H54 (cell line): Measurements from ENCODE around the gene RHBDD3.

Experiments
- DNase-seq: peaks from one replicate; pipeline ENCODE4 v3.0.0; 2011; ENCODE audit warnings: low spot score, mixed read lengths; ENCODE audit not compliant: insufficient read length
- FAIRE-seq: peaks from 3 replicates; lab custom pipeline; 2011; peaks lifted over from hg19 to GRCh38; lab: Jason Lieb, UNC
- POLR2A ChIP-seq: IDR thresholded peaks from 2 replicates; pipeline ENCODE4 v1.6.1; 2011; ENCODE audit warnings: low read depth, mild to moderate bottlenecking, low read length

The RHBDD3 gene

GRCh38 chr22:29216873-29217666 is 50.7 kb downstream of the RHBDD3 start:
- FAIRE-seq = no peak
- no peak for DNase-seq
- TF ChIP-seq POLR2A = no peak

DNA sequence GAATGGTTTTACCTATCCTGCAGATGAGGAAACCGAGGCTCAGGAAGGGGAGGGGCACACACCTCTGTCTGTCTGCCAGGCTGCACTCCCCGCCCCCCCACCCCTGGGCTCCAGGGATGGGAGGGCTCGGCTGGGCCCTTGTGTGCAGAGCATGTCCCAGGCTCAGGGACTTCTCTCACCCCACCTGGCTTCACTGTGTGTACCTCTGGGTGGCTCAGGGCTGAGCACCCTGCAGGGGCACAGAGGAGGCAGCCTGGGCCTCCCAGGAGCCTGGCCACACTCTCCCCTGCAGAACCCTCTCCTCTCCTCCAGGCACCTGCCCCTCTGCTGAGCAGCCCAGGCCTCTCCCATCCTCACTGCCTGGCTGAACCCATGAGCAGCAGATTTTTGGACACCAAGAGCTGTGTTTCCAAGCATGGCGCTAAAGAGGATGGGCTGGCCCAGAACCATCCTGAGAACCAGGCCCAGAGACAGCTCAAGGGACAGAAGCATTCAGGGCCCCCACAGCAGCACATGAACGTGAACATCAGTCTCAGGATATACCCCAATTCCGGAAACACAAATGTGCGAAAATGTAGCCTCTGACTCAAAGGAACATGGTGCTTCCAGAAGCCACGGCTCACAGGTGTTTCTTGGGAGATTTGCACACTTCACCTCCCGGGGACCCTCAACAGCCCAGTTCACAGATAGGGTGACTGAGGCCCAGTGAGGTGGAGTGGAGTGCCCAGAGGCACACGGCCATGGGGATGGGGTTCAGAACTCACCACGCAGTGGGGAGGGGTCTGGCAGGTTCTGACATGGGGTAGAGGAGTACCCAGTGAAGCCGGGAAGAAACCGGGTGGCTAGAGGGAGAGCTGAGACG is 51.5 kb downstream of the RHBDD3 start:
- FAIRE-seq (no peak), DNase-seq (no peak)
- TF ChIP-seq POLR2A = no peak

DNA sequence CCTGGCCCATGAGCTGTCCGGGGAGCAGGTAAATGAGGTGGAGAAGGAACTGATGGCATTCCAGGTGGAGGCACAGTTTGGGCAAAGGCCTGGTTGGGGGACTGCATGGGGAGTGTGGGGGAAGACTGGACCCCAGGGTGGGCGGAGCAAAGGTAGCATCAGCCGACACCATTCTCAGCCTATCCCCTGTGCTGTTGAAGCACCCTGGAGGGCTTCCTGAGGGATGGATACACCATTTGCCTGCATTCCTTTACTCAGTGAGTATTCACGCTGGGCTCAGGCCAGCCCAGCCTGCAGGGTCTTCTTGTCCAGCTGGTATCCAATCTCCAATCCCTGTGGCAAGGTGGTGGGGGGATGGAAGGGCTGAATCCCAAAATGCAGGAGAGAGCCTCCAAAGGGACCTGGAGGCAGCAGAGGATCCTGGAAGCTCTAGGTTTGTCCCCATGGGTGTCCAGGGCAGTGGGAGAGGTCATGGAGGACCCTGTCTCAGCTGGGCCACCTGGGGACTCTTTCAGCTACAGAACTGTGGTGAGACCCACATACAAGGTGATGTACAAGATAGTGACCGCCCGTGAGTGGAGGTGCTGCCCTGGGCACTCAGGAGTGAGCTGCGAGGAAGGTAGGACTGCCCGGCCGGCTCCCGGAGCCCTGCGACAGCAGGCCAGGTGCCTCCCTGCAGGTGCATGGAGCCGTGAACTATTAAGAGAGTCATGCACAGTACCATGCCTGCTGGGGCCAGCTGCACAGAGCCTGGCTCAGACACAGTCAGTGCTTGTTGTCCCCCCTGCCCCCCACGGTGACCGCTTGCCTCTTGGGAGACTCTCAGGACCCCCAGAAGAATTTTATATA is 52.5 kb downstream of the RHBDD3 start:
- DNase-seq (no peak), FAIRE-seq (no peak)
- TF ChIP-seq POLR2A = no peak

GRCh38 chr22:29214232-29214631 is 53.5 kb downstream of the RHBDD3 start:
- FAIRE-seq = no peak
- no peak for TF ChIP-seq POLR2A
- DNase-seq = no peak

DNA sequence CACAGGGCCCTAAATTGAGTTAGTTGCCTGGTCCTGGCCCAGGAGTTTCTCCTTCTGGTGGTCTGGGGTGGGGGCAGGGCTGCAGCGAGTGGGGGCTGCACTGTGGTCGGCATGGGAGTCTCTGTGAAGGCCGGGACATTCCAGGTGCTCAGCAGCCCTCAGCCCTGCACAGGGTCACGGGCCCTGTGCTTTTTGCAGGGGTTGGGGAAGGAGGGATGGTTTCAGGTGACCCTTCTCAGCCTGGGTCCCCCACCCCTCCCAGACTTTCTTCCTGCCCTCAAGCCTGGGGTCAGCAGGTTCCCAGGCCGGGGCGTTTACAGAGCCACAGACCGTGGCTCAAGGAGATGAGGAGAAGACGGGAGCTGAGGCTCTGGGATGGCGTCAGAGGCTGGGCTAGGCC is 54.3 kb downstream of the RHBDD3 start:
- FAIRE-seq (no peak), DNase-seq (no peak)
- TF ChIP-seq POLR2A = no peak

GRCh38 chr22:29212743-29213142 is 55.0 kb downstream of the RHBDD3 start:
- FAIRE-seq (no peak), DNase-seq (no peak)
- no peak for TF ChIP-seq POLR2A

DNA sequence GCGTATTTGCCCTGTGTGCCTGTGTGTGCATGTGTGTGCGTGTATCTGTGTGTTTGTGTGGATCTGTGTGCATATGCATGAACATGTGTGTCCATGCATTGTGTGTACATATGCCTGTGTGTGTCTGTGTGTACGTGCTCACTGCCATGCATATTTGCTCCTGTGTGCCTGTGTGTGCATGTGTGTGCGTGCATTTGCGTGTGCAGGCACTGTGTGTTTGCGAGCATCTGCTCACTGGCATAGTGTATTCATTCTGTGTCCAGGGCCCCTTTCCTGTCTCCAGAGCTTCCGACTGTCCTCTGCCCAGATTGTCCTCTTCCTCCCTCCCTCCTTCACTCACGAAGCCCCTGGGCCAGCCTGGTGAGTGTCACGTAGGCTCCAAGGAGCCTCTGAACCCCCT is 56.3 kb downstream of the RHBDD3 start:
- TF ChIP-seq POLR2A = no peak
- FAIRE-seq = no peak
- DNase-seq = no peak

GRCh38 chr22:29211066-29211465 is 56.7 kb downstream of the RHBDD3 start:
- DNase-seq = no peak
- TF ChIP-seq POLR2A = no peak
- FAIRE-seq = no peak
